BJ (cell line): ENCODE results near the gene SYCP2L. TPM values are rescaled to one million over a fixed set of nuclear protein-coding genes. Genes with fewer than 3 reads are reported as not detected.

Source experiments
- CTCF ChIA-PET: fragments of 350-600 bp; formaldehyde crosslinking; extraction: SDS; loops from one replicate; lab custom pipeline; 2021; ENCODE audit warnings: antibody characterized with exemption, inconsistent platforms; lab: Yijun Ruan, JAX
- POLR2A ChIA-PET: fragments of 300-600 bp; sonication (Branson Sonifier 250); formaldehyde crosslinking; extraction: SDS; loops from one replicate; lab custom pipeline; 2021; ENCODE audit warnings: antibody characterized with exemption; lab: Charles Lee
- DNase-seq: peaks from one replicate; pipeline ENCODE4 v3.0.0-alpha.2; 2011; ENCODE audit warnings: low read depth
- H3K27me3 ChIP-seq: 2 replicates; pipeline ENCODE4 v1.6.0; 2011; ENCODE audit warnings: low read length; ENCODE audit not compliant: control insufficient read depth, insufficient read depth
- H3K36me3 ChIP-seq: 2 replicates; pipeline ENCODE4 v1.5.1; 2011; ENCODE audit warnings: low read length; ENCODE audit not compliant: control insufficient read depth, insufficient read depth
- H3K4me3 ChIP-seq: 2 replicates; pipeline ENCODE4 v1.5.1; 2011; ENCODE audit warnings: low read depth, mild to moderate bottlenecking, control low read depth, low read length
- CTCF ChIP-seq: IDR thresholded peaks from 2 replicates; pipeline ENCODE4 v1.5.1; 2011; ENCODE audit warnings: low read depth, mild to moderate bottlenecking, control low read depth, inconsistent platforms, low read length, moderate library complexity; ENCODE audit not compliant: insufficient read depth
- polyA plus RNA-seq: library from polyadenylated mRNA; depleted of rRNA; stranded (reverse); fragments of >200 nt; gene quantifications from 2 replicates; pipeline ENCODE4 v1.2.3, GENCODE V29; 2011

Gene SYCP2L
- polyA plus RNA-seq, 1 experiment, result 0.04 TPM

- CTCF ChIA-PET, result interaction anchor here (0.6 kb wide), 1 partner anchor 39 kb away, joined by 3 read pairs; no protein-coding TSS in a partner anchor
- POLR2A ChIA-PET, result no interaction called here
- Histone ChIP-seq H3K36me3 (no peaks in the 10 kb centered on the region), H3K4me3 (no peak overlapping the region), H3K27me3 (no peaks in the 10 kb centered on the region)
- no peak for TF ChIP-seq CTCF
- DNase-seq, result no peak
These were observed 122.5 kb downstream of the SYCP2L start for GRCh38 chr6:11009353-11009752.

GRCh38 chr6:11011787-11012234 is 125.0 kb downstream of the SYCP2L start:
- no peak for DNase-seq
- H3K4me3 ChIP-seq, result no peak overlapping the region
- H3K27me3 ChIP-seq, result peaks cover 3% of the 10 kb centered on the region; the same call in 1 of the 2 replicates
- CTCF ChIA-PET, result interaction anchor here (0.6 to 1.4 kb wide), 3 partner anchors 10 to 484 kb away, joined by 3 to 4 read pairs (median 3); no protein-coding TSS in a partner anchor
- TF ChIP-seq CTCF, result no peak
- no peaks in the 10 kb centered on the region for H3K36me3 ChIP-seq
- POLR2A ChIA-PET, result no interaction called here

GRCh38 chr6:11012295-11012754 is 125.5 kb downstream of the SYCP2L start:
- CTCF ChIA-PET, result interaction anchor here (1.2 to 1.4 kb wide), 2 partner anchors 10 to 58 kb away, joined by 3 to 4 read pairs; no protein-coding TSS in a partner anchor
- no peak for TF ChIP-seq CTCF

GRCh38 chr6:11012976-11013720 is 126.3 kb downstream of the SYCP2L start:
- Histone ChIP-seq H3K36me3 (no peaks in the 10 kb centered on the region), H3K27me3 (peaks cover 3% of the 10 kb centered on the region; the same call in 1 of the 2 replicates), H3K4me3 (no peak overlapping the region)
- CTCF ChIA-PET, result interaction anchor here (0.6 kb wide), 1 partner anchor 1628 kb away, joined by 3 read pairs; no protein-coding TSS in a partner anchor
- no peak for DNase-seq
- no peak for TF ChIP-seq CTCF
- POLR2A ChIA-PET, result no interaction called here

More at GRCh38 chr6:11012295-11012754, 125.5 kb downstream of the SYCP2L start:
- POLR2A ChIA-PET, result no interaction called here
- DNase-seq, result no peak
- Histone ChIP-seq H3K36me3 (no peaks in the 10 kb centered on the region), H3K27me3 (peaks cover 3% of the 10 kb centered on the region; the same call in 1 of the 2 replicates), H3K4me3 (no peak overlapping the region)

- no peak for TF ChIP-seq CTCF
- ChIA-PET POLR2A (no interaction called here), CTCF (interaction anchor here (0.6 kb wide), 1 partner anchor 1628 kb away, joined by 3 read pairs; no protein-coding TSS in a partner anchor)
- peaks cover 3% of the 10 kb centered on the region; the same call in 1 of the 2 replicates for H3K27me3 ChIP-seq
- no peak for DNase-seq
- no peak overlapping the region for H3K4me3 ChIP-seq
- no peaks in the 10 kb centered on the region for H3K36me3 ChIP-seq
These were observed 126.8 kb downstream of the SYCP2L start for GRCh38 chr6:11013721-11014070.
